Colon (tissue), 2 donors: ENCODE results near the gene ZCCHC9.
"Not testable (repeated sequence)": the region's sequence is repeated elsewhere in the genome, so short reads cannot be mapped to it uniquely, and the experiment has no call there.

Experiments
- FAIRE-seq: peaks from 2 replicates; lab custom pipeline; 2012; peaks lifted over from hg19 to GRCh38; lab: Jason Lieb, UNC
- donor health status: control.
- donor health status: control.

Gene ZCCHC9, protein sequence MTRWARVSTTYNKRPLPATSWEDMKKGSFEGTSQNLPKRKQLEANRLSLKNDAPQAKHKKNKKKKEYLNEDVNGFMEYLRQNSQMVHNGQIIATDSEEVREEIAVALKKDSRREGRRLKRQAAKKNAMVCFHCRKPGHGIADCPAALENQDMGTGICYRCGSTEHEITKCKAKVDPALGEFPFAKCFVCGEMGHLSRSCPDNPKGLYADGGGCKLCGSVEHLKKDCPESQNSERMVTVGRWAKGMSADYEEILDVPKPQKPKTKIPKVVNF

GRCh38 chr5:81301271-81302015 is at the start of gene ZCCHC9:
Gene ZCCHC9 (plus strand): TSS chr5:81301587. CDS start chr5:81304758, 3,171 bp downstream.
- no peak for FAIRE-seq

- no peak for FAIRE-seq
Observed at GRCh38 chr5:81251922-81252321, 49.5 kb upstream of the ZCCHC9 start.

GRCh38 chr5:81252904-81253303 is 48.5 kb upstream of the ZCCHC9 start:
- no peak for FAIRE-seq

DNA sequence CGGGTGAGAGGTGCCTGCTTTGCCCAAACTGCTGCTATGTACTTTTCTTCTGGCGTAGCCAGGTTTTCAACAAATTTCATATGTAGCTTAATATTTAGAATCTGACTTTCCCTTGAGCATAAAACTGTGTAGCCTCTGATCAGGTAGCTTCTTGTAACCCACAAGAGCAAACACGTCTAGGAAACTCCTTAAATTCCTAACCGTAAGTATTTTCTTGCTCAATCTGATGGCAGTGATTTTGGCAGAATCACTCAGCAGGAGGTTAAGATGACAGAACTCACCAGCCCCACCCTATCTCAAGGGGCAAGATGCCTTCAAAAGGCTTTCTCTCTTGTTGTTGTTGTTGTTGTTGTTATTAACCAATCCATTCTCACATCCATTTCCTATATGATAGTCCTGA is 47.5 kb upstream of the ZCCHC9 start:
- no peak for FAIRE-seq

GRCh38 chr5:81254886-81255559 is 46.4 kb upstream of the ZCCHC9 start:
- FAIRE-seq = no peak

- FAIRE-seq = no peak
Observed at GRCh38 chr5:81256766-81257165, 44.6 kb upstream of the ZCCHC9 start.

- not testable (repeated sequence) for FAIRE-seq
Observed at GRCh38 chr5:81262796-81263195, 38.6 kb upstream of the ZCCHC9 start.

DNA sequence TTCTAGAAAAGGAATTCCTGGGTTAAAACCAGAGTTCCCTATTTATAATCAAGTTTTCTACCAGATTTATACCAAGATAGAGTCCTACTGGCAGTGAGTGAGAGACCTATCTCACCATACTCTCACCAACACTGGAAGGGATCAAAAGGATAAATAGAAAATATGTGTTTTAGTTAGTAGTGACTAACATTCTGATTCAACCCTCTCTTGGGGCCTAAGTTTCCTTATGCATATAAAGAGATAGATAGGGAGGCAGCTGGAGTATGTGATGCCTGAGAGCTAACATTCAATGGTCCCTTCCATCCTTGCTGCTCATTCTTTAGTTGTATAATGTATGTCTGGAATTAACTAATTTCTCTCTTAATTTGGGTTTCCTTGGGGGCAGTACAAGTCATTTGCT is 36.3 kb upstream of the ZCCHC9 start:
- no peak for FAIRE-seq

GRCh38 chr5:81268521-81269196 is 32.7 kb upstream of the ZCCHC9 start:
- FAIRE-seq = no peak

- FAIRE-seq = no peak
Observed at GRCh38 chr5:81269751-81270393, 31.5 kb upstream of the ZCCHC9 start.

- FAIRE-seq = not testable (repeated sequence)
Observed at GRCh38 chr5:81270394-81271027, 30.9 kb upstream of the ZCCHC9 start.

DNA sequence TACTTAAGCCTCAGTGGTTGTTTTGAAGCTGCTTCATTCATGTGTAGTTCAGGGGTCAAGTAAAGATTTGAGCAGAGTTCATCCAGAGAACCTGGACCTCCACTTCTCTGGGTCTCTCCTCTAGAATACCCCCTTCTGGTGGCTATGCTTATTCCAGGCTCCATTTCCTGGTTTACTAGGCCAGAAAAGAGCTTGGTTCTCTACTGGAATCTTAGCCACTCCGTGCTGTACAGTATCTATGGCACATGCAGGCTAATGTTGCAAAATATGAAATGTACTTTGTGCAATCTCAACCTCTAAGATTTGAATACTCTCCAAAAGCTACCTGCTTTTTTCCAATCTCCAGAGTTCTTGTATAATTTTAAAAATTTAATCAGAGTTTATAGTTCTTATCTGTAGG is 17.4 kb upstream of the ZCCHC9 start:
- no peak for FAIRE-seq

DNA sequence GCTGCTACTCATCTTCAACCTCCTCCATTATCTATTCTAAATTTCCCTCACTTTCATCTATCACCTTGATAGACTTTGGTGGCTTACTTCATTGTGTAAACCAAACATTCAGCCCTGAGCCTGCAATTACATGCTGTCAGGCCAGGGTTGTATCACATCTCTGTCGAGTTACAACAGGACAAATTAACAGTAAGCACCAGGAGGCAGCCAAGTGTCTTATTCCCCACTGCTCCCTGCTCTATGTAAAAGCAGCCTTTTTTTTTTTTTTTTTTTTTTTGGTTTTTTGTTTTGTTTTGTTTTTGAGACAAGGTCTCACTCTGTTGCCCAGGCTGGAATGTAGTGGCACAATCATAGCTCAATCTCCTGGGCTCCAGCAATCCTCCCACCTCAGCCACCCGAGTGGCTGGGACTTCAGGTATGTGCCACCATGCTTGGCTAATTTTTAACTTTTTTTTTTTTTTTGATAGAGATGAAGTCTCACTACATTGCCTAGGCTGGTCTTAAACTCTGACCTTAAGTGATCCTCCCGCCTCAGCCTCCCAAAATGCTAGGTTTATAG is 15.2 kb upstream of the ZCCHC9 start:
- FAIRE-seq = no peak

DNA sequence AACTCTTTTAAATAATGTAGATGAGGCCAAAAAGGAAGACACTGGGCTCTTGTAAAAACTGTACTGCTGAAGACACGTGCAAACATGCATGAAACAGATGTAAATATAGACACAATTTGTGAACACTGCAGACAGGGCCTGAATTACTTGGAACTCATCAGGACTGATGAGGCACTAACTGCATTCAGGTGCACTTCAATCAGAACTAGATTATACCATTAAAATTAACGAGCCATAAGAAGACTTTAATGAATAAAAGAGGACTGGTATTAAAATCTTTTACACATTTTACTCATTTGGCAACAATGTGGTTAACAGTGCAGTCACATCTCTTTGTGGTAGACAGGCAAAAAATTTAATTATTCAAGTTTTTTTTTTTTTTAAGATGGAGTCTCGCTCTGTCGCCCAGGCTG is 13.4 kb upstream of the ZCCHC9 start:
- no peak for FAIRE-seq

GRCh38 chr5:81290146-81290545 is 11.2 kb upstream of the ZCCHC9 start:
- FAIRE-seq = no peak

DNA sequence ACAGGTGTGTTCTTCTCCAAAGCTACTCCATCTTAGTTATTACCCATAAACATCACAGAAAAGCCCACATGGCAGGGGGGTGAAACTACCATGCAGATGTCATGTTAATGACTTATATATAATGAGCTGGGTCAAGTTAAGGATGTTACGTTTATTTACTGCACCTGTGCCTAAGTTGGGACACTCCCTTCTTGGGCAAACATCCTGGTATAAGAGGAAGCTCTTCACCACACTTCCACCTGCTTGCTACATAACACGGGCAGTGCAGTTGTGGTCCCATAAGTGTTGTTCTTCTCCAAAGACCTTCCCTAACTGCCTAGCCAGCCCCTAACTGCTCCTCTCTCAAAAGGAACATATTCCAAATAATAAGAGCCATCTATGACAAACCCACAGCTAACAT is 9.3 kb upstream of the ZCCHC9 start:
- FAIRE-seq = no peak

DNA sequence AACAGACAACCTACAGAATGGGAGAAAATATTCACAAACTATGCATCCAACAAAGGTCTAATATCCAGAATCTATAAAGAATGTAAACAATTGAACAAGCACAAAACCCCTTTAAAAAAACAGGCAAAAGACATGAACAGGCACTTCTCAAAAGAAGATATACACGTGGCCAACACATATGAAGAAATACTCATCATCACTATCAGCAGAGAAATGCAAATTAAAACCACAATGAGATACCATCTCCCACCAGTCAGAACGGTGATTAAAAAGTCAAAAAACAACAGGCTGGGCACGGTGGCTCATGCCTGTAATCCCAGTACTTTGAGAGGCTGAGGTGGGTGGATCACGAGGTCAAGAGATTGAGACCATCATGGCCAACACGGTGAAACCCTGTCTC is 7.4 kb upstream of the ZCCHC9 start:
- not testable (repeated sequence) for FAIRE-seq

GRCh38 chr5:81297531-81297930 is 3.9 kb upstream of the ZCCHC9 start:
- FAIRE-seq = no peak

DNA sequence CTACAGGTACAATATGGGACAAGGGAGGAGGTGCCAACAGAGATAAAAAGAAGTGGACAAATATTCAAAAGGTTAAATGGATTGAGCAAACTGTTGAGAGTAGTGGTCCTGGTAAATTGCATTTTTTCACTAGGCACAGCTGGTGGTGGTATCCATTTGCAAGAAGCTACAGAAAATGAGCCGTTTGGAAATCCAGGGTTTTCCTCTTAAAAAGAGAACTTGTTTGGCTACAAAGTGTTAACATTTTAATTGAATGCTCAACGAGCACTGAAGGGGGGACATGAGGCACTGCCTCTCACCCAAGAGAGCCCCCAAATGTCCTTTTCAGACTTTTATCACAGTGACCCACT is 491 bp upstream of the ZCCHC9 start:
- no peak for FAIRE-seq

- FAIRE-seq = no peak
Observed at GRCh38 chr5:81302596-81302995, 1.2 kb downstream of the ZCCHC9 start.

- FAIRE-seq = no peak
Observed at GRCh38 chr5:81303563-81303962, 2.2 kb downstream of the ZCCHC9 start.
